Measurements from ENCODE around the gene TUBD1.
"Not testable (repeated sequence)": the region's sequence is repeated elsewhere in the genome, so short reads cannot be mapped to it uniquely, and the experiment has no call there.

The TUBD1 gene, protein sequence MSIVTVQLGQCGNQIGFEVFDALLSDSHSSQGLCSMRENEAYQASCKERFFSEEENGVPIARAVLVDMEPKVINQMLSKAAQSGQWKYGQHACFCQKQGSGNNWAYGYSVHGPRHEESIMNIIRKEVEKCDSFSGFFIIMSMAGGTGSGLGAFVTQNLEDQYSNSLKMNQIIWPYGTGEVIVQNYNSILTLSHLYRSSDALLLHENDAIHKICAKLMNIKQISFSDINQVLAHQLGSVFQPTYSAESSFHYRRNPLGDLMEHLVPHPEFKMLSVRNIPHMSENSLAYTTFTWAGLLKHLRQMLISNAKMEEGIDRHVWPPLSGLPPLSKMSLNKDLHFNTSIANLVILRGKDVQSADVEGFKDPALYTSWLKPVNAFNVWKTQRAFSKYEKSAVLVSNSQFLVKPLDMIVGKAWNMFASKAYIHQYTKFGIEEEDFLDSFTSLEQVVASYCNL

GRCh38 chr17:59892924-59893675, at the start of gene TUBD1, which contains the start of gene RPS6KB1:
Gene TUBD1 (minus strand): TSS chr17:59892943. CDS start chr17:59891002, 1,941 bp downstream.
Gene RPS6KB1 (plus strand): TSS chr17:59893121. CDS start chr17:59893185, 64 bp downstream.
- peak; percentile 59 to 97 (median 91) for DNase-seq

GRCh38 chr17:59941131-59941530, 48.4 kb upstream of the TUBD1 start:
- no peak for DNase-seq

DNA sequence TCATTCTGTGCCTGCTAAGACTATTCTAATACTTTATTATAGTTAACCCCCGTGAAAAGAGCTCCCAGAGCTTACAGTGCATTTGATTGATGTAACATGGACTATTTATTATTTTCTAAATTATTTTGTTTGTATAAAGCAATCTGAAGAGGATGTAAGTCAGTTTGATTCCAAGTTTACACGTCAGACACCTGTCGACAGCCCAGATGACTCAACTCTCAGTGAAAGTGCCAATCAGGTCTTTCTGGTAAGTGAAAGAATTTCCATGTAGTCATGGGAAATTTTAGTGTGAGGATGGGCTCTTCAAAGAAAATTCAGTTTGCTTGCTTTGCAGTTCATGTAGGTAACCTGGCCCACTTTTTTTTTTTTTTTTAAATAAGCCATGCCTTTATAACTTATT, 48.0 kb upstream of the TUBD1 start:
- not testable (repeated sequence) for DNase-seq

DNA sequence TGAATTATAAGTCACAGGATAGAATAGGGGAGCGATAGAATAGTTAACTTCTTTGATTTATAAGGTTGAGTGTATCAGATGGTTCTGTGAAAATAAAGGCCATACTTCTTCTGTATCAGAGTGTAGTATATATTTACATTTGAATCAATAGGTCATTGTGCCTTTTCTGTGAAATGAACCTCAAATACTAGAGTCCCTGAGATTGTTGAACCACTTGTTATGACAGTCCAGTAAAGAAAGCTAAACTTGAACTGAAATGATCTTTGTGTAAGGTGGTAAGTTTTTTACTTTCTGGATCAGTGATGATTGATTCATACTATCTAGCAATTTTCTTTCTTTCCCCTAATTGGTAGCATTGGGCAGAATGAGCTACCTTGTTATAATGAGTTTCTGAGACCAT, 40.6 kb upstream of the TUBD1 start:
- DNase-seq: not testable (repeated sequence)

DNA sequence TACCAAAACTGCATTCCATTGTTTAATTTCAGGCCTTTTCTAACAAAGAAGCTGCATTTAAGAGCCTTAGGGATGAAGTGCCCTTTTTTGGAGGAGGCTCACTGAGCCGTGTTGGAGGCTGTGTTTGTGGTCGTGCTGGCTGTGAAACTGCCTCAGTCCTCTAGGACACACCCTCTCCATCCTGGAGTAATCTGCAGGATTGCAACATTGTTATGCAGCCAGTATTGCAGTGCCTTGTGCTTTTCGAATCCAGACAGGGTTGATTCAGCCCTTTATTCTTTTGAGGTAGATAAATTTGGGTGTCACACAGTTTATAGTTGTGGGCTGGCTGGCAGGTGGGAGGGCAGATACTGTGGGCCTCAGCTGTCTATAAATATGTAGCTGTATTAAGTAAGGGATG, 38.0 kb upstream of the TUBD1 start:
- DNase-seq: not testable (repeated sequence)

- not testable (repeated sequence) for DNase-seq
Observed at GRCh38 chr17:59930121-59930520, 37.4 kb upstream of the TUBD1 start.

DNA sequence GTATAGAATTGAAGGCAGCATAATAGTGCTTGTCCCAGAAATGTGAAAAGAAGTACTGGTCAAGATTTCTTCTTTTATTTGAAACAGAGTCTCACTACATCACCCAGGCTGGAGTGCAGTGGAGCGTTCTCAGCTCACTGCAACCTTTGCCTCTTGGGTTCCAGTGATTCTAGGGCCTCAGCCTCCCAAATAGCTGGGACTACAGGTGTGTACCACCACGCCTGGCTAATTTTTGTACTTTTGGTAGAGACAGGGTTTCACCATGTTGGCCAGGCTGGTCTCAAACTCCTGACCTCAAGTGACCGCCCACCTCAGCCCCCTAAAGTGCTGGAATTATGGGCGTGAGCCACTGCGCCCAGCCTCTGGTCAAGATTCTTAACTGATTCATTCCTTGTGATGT, 27.9 kb upstream of the TUBD1 start:
- DNase-seq: not testable (repeated sequence)

DNA sequence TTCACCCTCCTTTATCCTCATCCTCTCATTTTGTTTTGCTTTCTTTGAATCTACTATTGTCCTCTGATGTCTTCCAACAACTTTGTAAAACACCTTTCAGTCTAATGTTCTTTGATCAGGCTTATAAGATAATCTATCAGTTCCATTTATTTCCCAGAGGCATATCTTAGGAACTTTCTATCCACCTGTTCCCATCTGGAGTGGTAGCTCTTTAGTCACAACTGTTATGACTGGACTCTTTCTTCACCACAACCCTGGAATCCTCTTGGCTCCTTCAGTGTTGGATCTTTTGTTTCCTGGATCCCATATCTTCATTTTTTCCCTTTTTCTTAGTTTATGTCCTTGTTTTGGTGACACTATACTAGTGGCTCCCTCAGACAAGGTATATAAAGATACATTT, 23.7 kb upstream of the TUBD1 start:
- no peak for DNase-seq

DNA sequence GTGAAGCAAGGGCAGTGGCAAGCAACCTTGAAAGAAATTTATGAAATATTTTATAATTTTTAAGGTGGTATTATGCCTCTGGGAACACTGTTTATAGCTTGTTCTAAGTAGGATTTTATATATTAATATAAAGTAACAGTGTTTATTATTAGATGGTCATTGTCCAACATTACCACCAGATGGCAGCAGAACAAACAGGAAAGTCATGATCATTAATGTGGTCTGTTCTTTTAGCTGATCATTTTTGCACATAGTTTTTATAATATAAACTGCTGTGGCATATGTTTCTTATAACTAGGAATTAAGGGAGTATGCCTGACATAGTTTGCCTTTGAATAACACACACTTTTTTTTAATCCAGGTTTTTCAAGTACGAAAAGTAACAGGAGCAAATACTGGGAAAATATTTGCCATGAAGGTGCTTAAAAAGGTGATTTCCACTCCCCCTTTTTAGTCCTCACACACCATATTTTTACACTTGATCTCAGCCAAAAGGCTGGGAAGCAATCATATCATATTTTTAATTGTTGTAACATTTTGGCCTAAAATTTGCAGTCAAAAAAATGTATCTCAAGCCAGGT, 21.6 kb upstream of the TUBD1 start:
- peak in 2 of 56 donors; percentile 21 to 42 for DNase-seq

DNA sequence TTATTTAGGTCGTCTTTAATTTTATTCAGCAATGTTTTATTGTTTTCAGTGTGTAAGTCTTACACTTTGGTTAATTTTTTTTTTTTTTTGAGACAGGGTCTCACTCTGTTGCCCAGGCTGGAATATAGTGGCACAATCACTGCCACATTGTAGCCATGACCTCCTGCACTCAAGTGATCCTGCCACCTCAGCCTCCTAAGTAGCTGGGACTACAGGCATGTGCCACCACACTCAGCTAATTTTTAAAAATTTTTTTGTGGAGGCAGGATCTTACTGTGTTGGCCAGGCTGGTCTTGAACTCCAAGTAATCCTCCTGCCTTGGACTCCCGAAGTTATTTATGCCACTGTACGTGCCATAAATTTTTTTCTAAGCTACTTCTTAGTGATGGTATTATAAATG, 14.7 kb upstream of the TUBD1 start:
- no peak for DNase-seq

- DNase-seq: no peak
Observed at GRCh38 chr17:59903455-59903854, 10.7 kb upstream of the TUBD1 start.

- no peak for DNase-seq
Observed at GRCh38 chr17:59901604-59902003, 8.9 kb upstream of the TUBD1 start.

DNA sequence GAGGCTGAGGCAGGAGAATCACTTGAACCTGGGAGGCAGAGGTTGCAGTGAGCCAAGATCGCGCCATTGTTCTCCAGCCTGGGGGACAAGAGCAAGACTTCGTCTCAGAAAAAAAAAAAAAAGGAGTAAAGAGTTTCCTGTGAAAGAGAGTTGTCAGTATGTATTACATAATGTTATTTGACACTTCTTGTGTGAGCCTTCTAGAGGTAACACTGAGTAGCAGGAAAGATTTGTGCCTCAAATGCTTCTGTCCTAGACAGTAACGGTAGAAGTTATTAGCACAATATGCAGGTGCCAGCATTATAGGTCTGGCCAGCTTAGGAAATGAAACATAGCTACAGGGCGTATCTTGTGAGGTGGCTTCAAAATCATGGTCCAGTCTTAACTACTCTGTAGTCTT, 6.4 kb upstream of the TUBD1 start:
- DNase-seq: no peak

- DNase-seq: no peak
Observed at GRCh38 chr17:59897090-59897489, 4.3 kb upstream of the TUBD1 start.

DNA sequence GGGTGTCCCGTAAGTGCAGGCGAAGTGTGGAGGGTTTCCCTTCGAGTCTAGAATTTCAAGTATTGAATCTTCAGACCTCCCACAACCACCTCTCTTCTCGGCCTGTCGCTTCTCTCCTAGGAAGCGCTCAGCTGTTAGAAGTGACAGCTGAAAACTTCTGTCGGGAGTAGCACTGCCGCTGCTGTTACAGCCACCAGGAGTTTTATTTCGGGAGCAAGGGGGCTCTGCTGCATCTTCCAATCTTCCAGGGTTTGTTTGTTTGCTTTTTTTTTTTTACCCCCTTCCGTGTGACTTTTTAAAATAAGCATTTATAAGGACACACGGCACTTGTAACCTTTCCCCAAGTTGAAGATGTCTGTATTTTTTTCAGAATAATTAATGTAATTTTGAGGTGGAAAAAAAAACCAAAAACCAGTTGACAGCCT, 945 bp upstream of the TUBD1 start:
- peak in 3 of 56 donors; percentile 10 to 32 (median 18) for DNase-seq

- peak in 15 of 56 donors; percentile 14 to 78 (median 61) for DNase-seq
Observed at GRCh38 chr17:59892251-59892923, 356 bp downstream of the TUBD1 start.

DNA sequence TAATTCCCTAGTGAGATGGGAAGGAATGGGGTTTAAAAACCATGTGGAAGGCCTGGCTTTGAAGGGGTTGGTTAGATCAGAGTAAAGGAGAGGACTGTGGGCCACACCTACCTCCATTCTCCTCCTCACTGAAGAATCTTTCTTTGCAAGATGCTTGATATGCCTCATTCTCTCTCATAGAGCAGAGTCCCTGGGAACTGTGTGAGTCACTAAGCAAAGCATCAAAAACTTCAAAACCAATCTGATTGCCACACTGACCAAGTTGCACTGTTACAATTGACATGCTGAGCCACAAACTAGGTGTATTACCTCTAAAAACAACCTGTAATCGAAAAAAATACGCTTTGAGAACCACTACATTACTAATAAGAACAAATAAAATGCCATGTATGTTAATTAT, 2.0 kb downstream of the TUBD1 start:
- DNase-seq: no peak

DNA sequence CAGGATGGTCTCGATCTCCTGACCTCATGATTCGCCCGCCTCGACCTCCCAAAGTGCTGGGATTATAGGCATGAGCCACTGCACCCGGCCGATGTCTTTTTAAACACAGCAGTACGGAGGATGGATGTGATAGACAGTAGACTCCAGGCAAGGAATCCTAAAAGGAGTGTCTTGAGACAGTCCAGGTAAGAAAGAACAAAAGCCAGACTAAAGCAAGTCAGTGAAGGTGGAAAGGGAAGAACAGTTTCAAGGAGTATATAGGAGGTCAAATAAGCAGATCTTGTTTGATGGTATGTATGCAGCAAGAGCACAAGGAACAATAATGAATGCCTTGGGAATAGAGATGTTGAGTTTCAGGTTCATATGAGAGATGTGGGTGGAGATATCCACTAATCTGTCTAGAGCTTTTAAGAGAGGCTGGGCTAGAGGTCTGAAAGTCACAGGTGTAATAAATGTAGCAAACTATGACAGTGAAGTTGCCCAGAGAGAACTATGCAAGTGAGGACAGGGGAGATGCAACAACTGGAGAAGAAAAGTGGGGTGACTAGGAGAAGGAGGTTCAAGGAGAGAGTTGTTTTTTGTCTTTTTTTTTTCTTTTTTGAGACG, 4.5 kb downstream of the TUBD1 start:
- no peak for DNase-seq

GRCh38 chr17:59884861-59885260, 7.9 kb downstream of the TUBD1 start:
- DNase-seq: no peak

DNA sequence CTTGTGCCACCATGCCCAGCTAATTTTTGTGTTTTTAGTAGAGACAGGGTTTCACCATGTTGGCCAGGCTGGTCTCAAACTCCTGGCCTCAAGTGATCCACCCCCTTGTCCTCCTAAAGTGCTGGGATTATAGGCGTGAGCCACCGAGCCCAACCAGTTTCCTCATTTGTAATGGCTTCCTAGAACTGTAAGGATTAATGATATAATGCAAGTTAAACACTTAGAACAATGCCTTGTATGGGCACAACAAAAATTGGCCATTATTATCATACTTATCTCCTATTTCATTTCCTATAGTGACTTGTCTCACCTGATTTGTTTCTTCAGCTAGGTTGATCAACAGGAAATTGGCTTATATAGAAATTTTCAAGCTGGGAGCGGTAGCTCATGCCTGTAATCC, 14.1 kb downstream of the TUBD1 start:
- DNase-seq: no peak

- DNase-seq: no peak
Observed at GRCh38 chr17:59877965-59878364, 14.8 kb downstream of the TUBD1 start.
